HEK293 (cell line): Measurements from ENCODE around the gene ATP13A1.

Experiments
- CTCF ChIA-PET: fragments of 350-600 bp; formaldehyde crosslinking; extraction: SDS; loops from one replicate; lab custom pipeline; 2021; ENCODE audit warnings: antibody characterized with exemption; lab: Yijun Ruan, JAX
- POLR2A ChIA-PET: fragments of 300-600 bp; formaldehyde crosslinking; extraction: SDS; loops from one replicate; lab custom pipeline; 2020; ENCODE audit warnings: antibody characterized with exemption, inconsistent platforms; lab: Yijun Ruan, JAX
- H3K27ac ChIP-seq: fragments of 200-500 bp; sonication (Bioruptor generic); 2 replicates; pipeline ENCODE4 v1.5.1; 2014; ENCODE audit warnings: low read depth, low read length, control low read depth, inconsistent platforms; ENCODE audit errors: extremely low read depth
- H3K36me3 ChIP-seq, 2 experiments: fragments of 200-500 bp in 1 of 2; sonication (Bioruptor generic) in 1 of 2; 1 replicate in 1 of 2; 2 replicates in 1 of 2; pipeline ENCODE4 v1.5.1; 2014 to 2017; ENCODE audit warnings: inconsistent platforms in 2 of 2, low read length in 2 of 2; ENCODE audit not compliant: control insufficient read depth in 2 of 2, insufficient read depth in 1 of 2
- H3K4me1 ChIP-seq: fragments of 200-500 bp; sonication (Bioruptor generic); 2 replicates; pipeline ENCODE4 v1.5.1; 2014; ENCODE audit warnings: mild to moderate bottlenecking, low read length, inconsistent platforms; ENCODE audit not compliant: control insufficient read depth, insufficient read depth
- H3K4me3 ChIP-seq: 2 replicates; pipeline ENCODE4 v1.5.1; 2011; ENCODE audit warnings: low read depth, mild to moderate bottlenecking, control low read depth, low read length, moderate library complexity
- H3K9me3 ChIP-seq: fragments of 200-500 bp; sonication (Bioruptor generic); 2 replicates; pipeline ENCODE4 v1.5.1; 2014; ENCODE audit warnings: low read depth, low read length, inconsistent platforms; ENCODE audit not compliant: control insufficient read depth, insufficient read depth
- MEIS1 ChIP-seq: sonication (generic); formaldehyde crosslinking; IDR thresholded peaks from 2 replicates; pipeline ENCODE4 v1.8.1; 2022; ENCODE audit warnings: missing genetic modification reagents, mild to moderate bottlenecking, borderline replicate concordance
- PRDM4 ChIP-seq: fragments of 450-650 bp; formaldehyde crosslinking; IDR thresholded peaks from 2 replicates; pipeline ENCODE4 v1.5.1; 2017; ENCODE audit warnings: missing biosample characterization, missing genetic modification characterization
- TRIM28 ChIP-seq: IDR thresholded peaks from 2 replicates; pipeline ENCODE4 v1.6.1; 2011; ENCODE audit warnings: low read length, control low read depth, borderline replicate concordance
- TSHZ1 ChIP-seq: fragments of 450-650 bp; formaldehyde crosslinking; IDR thresholded peaks from 2 replicates; pipeline ENCODE4 v1.5.1; 2016; ENCODE audit warnings: missing biosample characterization, missing genetic modification characterization, borderline replicate concordance
- ZNF175 ChIP-seq: fragments of 450-650 bp; formaldehyde crosslinking; IDR thresholded peaks from 2 replicates; pipeline ENCODE4 v1.5.1; 2016; ENCODE audit warnings: missing biosample characterization, missing genetic modification characterization
- ZNF266 ChIP-seq: fragments of 450-650 bp; formaldehyde crosslinking; IDR thresholded peaks from 2 replicates; pipeline ENCODE4 v1.5.1; 2016; ENCODE audit warnings: missing biosample characterization, missing genetic modification characterization, low read depth
- ZNF366 ChIP-seq: fragments of 450-650 bp; formaldehyde crosslinking; conservative IDR thresholded peaks from 2 replicates; pipeline ENCODE4 v1.5.1; 2016; ENCODE audit warnings: missing biosample characterization, missing genetic modification characterization
- ZNF549 ChIP-seq: fragments of 450-650 bp; IDR thresholded peaks from 2 replicates; pipeline ENCODE4 v1.5.1; 2018; ENCODE audit warnings: missing biosample characterization, missing genetic modification characterization, mild to moderate bottlenecking, inconsistent platforms, moderate library complexity
- ZNF555 ChIP-seq: fragments of 450-650 bp; formaldehyde crosslinking; conservative IDR thresholded peaks from 2 replicates; pipeline ENCODE4 v1.5.1; 2017; ENCODE audit warnings: missing biosample characterization, mild to moderate bottlenecking, missing genetic modification characterization, inconsistent platforms
- ZNF580 ChIP-seq: fragments of 450-650 bp; formaldehyde crosslinking; IDR thresholded peaks from 2 replicates; pipeline ENCODE4 v1.5.1; 2016; ENCODE audit warnings: missing biosample characterization, missing genetic modification characterization
- ZNF707 ChIP-seq: fragments of 450-650 bp; formaldehyde crosslinking; IDR thresholded peaks from 2 replicates; pipeline ENCODE4 v1.5.1; 2016; ENCODE audit warnings: missing biosample characterization, missing genetic modification characterization
- TF ChIP-seq, protein P1 (sequence below): sonication (generic); formaldehyde crosslinking; IDR thresholded peaks from 2 replicates; pipeline ENCODE4 v1.8.1; 2022; ENCODE audit warnings: mild to moderate bottlenecking, moderate library complexity, missing genetic modification reagents
- TF ChIP-seq, protein P2 (sequence below): fragments of 450-650 bp; formaldehyde crosslinking; IDR thresholded peaks from 2 replicates; pipeline ENCODE4 v1.5.1; 2016; ENCODE audit warnings: missing biosample characterization, missing genetic modification characterization

The ATP13A1 gene

GRCh38 chr19:19652482-19653295, 10.8 kb downstream of the ATP13A1 start:
- no peaks in the 10 kb centered on the region for H3K4me1 ChIP-seq
- CTCF ChIA-PET: interaction anchor here (1.0 to 1.5 kb wide), 3 partner anchors 9 to 121 kb away, joined by 4 read pairs; partner anchors contain the start of gene GMIP
- no peaks in the 10 kb centered on the region for H3K9me3 ChIP-seq
- no peak overlapping the region for H3K4me3 ChIP-seq
- no peak overlapping the region for H3K27ac ChIP-seq
- POLR2A ChIA-PET: interaction anchor here (3.0 kb wide), 1 partner anchor 10 kb away, joined by 10 read pairs; the partner anchor contains the start of gene ATP13A1
- peaks cover 19 to 92% of the 10 kb centered on the region in 2 experiments for H3K36me3 ChIP-seq
- no peak for TF ChIP-seq ZNF175 (tag by site-specific recombination)

DNA sequence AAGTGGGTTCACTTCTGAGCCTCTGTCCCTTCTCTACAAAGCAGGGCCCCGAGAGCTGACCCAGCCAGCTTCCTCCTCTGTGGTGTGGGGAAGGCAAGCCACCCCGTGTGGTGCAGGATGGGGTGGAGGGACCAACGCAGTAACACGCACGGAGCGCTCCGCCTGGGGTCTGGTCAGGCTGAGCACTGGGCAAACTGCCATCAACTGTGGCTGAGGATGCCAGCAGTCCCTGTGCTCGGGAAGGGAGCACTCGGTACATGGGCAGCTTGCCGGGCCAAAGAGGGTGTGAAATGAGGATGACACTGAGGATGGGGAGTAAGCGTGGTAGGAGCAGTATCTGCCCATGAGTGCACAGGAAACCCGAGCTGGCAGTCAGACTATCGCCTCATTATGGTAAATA, 12.4 kb downstream of the ATP13A1 start:
- H3K36me3 ChIP-seq: peaks cover 12 to 92% of the 10 kb centered on the region in 2 experiments
- CTCF ChIA-PET: interaction anchor here (0.5 to 0.6 kb wide), 2 partner anchors 186 to 247 kb away, joined by 3 read pairs; no protein-coding TSS in a partner anchor
- no peak for TF ChIP-seq ZNF366 (tag by site-specific recombination)
- TF ChIP-seq ZNF266 (tag by site-specific recombination): no peak
- no peak for TF ChIP-seq PRDM4
- no peak for TF ChIP-seq ZNF707 (tag by site-specific recombination)
- no peak for TF ChIP-seq ZNF175 (tag by site-specific recombination)
- TF ChIP-seq TSHZ1: no peak
- TF ChIP-seq ZNF549 (tag by site-specific recombination): no peak
- TF ChIP-seq TRIM28: no peak
- TF ChIP-seq MEIS1 (CRISPR knock-in tag): no peak
- TF ChIP-seq ZNF580 (tag by site-specific recombination): no peak
- TF ChIP-seq, protein P1, sequence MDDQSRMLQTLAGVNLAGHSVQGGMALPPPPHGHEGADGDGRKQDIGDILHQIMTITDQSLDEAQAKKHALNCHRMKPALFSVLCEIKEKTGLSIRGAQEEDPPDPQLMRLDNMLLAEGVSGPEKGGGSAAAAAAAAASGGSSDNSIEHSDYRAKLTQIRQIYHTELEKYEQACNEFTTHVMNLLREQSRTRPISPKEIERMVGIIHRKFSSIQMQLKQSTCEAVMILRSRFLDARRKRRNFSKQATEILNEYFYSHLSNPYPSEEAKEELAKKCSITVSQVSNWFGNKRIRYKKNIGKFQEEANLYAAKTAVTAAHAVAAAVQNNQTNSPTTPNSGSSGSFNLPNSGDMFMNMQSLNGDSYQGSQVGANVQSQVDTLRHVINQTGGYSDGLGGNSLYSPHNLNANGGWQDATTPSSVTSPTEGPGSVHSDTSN (CRISPR knock-in tag): no peak
- TF ChIP-seq ZNF555: no peak
- TF ChIP-seq, protein P2, sequence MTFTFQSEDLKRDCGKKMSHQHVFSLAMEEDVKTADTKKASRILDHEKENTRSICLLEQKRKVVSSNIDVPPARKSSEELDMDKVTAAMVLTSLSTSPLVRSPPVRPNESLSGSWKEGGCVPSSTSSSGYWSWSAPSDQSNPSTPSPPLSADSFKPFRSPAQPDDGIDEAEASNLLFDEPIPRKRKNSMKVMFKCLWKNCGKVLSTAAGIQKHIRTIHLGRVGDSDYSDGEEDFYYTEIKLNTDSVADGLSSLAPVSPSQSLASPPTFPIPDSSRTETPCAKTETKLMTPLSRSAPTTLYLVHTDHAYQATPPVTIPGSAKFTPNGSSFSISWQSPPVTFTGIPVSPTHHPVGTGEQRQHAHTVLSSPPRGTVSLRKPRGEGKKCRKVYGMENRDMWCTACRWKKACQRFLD: no peak
- TF ChIP-seq, all 188 proteins: peak for 0
- no peak overlapping the region for H3K4me3 ChIP-seq
- no peaks in the 10 kb centered on the region for H3K9me3 ChIP-seq
- POLR2A ChIA-PET: interaction anchor here (0.5 to 1.4 kb wide), 2 partner anchors 9 to 11 kb away, joined by 3 to 6 read pairs; no protein-coding TSS in a partner anchor
- H3K27ac ChIP-seq: no peak overlapping the region
- no peaks in the 10 kb centered on the region for H3K4me1 ChIP-seq
